NCI-H146 treated with DMSO at 0.1 percent for 48 hours (cell line): Measurements from ENCODE around the gene NEUROG2.
"Not testable (repeated sequence)": the region's sequence is repeated elsewhere in the genome, so short reads cannot be mapped to it uniquely, and the experiment has no call there.

Experiments
- DNase-seq: peaks from one replicate; lab custom pipeline; 2025; ENCODE audit not compliant: unreplicated experiment; lab: John Stamatoyannopoulos, UW

The NEUROG2 gene

GRCh38 chr4:112492321-112492720, 23.7 kb downstream of the NEUROG2 start:
- DNase-seq: no peak

- DNase-seq: not testable (repeated sequence)
These were observed 25.2 kb downstream of the NEUROG2 start for GRCh38 chr4:112490808-112491207.

GRCh38 chr4:112485930-112486329, 30.1 kb downstream of the NEUROG2 start:
- DNase-seq: no peak

- DNase-seq: no peak
These were observed 42.0 kb downstream of the NEUROG2 start for GRCh38 chr4:112473985-112474384.

- no peak for DNase-seq
These were observed 43.7 kb downstream of the NEUROG2 start for GRCh38 chr4:112472318-112472717.
